Mucosa of rectum (tissue), 2 donors: ENCODE data around the gene OR1F1.

Experiments
- H3K27ac ChIP-seq, 2 donors: one replicate each; pipeline ENCODE4 v1.7.0; 2013; ENCODE audit warnings: inconsistent platforms in 2 of 2, low read depth in 2 of 2, low read length in 2 of 2
- H3K27me3 ChIP-seq, 2 donors: one replicate each; pipeline ENCODE4 v1.7.0; 2013; ENCODE audit warnings: low read length in 2 of 2; ENCODE audit not compliant: control insufficient read depth in 2 of 2, insufficient read depth in 2 of 2
- H3K36me3 ChIP-seq, 2 donors: one replicate each; pipeline ENCODE4 v1.7.0; 2013; ENCODE audit warnings: low read length in 2 of 2; ENCODE audit not compliant: control insufficient read depth in 2 of 2, insufficient read depth in 2 of 2
- H3K4me1 ChIP-seq, 2 donors: one replicate each; pipeline ENCODE4 v1.7.0; 2013; ENCODE audit warnings: low read length in 2 of 2, mild to moderate bottlenecking in 1 of 2; ENCODE audit not compliant: control insufficient read depth in 2 of 2, insufficient read depth in 2 of 2
- H3K4me3 ChIP-seq, 2 donors: one replicate each; pipeline ENCODE4 v1.7.0; 2013; ENCODE audit warnings: low read length in 2 of 2
- H3K9ac ChIP-seq, 2 donors: one replicate each; pipeline ENCODE4 v1.7.0; 2013; ENCODE audit warnings: low read length in 2 of 2, low read depth in 1 of 2, mild to moderate bottlenecking in 1 of 2
- H3K9me3 ChIP-seq, 2 donors: one replicate each; pipeline ENCODE4 v1.7.0; 2013; ENCODE audit warnings: low read length in 2 of 2; ENCODE audit not compliant: control insufficient read depth in 2 of 2
- donor health status: healthy.
- donor health status: Normal muscosa, but diverticular disease.

The OR1F1 gene

GRCh38 chr16:3248596-3248995 lies 60.6 kb downstream of the OR1F1 start:
- no peaks in the 10 kb centered on the region for H3K9me3 ChIP-seq

GRCh38 chr16:3249020-3249419 lies 61.0 kb downstream of the OR1F1 start:
- Histone ChIP-seq H3K9me3 (no peaks in the 10 kb centered on the region), H3K36me3 (no peaks in the 10 kb centered on the region), H3K27me3 (no peaks in the 10 kb centered on the region), H3K4me1 (no peaks in the 10 kb centered on the region), H3K4me3 (no peak overlapping the region), H3K27ac (no peak overlapping the region), H3K9ac (no peak overlapping the region)

More at GRCh38 chr16:3248596-3248995, 60.6 kb downstream of the OR1F1 start:
- Histone ChIP-seq H3K27me3 (no peaks in the 10 kb centered on the region), H3K9ac (no peak overlapping the region), H3K4me1 (no peaks in the 10 kb centered on the region), H3K4me3 (no peak overlapping the region), H3K36me3 (no peaks in the 10 kb centered on the region), H3K27ac (no peak overlapping the region)

DNA sequence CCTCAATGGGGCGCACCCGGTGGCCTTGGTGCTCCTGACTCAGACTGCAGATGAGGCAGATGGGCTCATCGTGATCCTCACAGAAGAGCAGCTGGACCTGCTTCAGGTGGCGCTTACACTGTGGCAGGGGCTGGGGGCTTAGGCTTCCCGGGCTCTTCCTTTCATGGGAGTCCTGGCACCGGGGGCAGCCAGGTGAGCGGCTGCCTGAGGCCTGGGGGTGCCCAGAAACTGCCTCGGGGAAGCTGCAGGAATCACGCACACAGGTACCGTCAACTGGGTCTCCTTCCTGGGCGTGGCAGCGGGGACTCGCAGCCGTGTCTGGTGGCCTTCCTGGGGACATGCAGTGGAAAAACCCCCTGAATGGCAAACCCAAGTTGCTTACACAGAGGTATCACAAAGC lies 61.4 kb downstream of the OR1F1 start:
- H3K36me3 ChIP-seq = no peaks in the 10 kb centered on the region
- no peaks in the 10 kb centered on the region for H3K4me1 ChIP-seq
- no peak overlapping the region for H3K4me3 ChIP-seq
- H3K9me3 ChIP-seq = no peaks in the 10 kb centered on the region
- H3K9ac ChIP-seq = no peak overlapping the region
- no peak overlapping the region for H3K27ac ChIP-seq
- no peaks in the 10 kb centered on the region for H3K27me3 ChIP-seq

DNA sequence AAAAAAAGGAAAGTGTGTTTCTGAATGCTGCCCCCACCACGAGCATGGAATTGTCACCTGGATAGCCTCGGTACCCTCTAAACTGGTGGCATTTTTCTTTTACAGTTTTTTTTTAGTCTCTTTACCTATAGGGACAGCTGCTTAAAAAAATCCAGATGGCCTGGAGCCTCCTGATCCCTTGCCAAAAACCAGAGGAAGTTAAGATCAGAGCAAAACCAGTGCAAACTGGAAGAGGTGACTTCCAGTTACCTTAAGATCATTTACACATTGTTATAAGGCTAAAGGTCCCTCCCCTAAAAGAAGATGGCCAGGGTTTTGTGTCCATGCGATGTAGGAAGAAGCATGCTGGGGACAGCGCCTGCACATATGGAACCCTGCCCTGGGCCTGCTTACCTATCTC lies 65.0 kb downstream of the OR1F1 start:
- H3K4me3 ChIP-seq = no peak overlapping the region
- peaks cover 0 to 3% of the 10 kb centered on the region in 2 donors for H3K27me3 ChIP-seq
- no peaks in the 10 kb centered on the region for H3K36me3 ChIP-seq
- H3K4me1 ChIP-seq = no peaks in the 10 kb centered on the region
- no peak overlapping the region for H3K9ac ChIP-seq
- H3K9me3 ChIP-seq = no peaks in the 10 kb centered on the region
- no peak overlapping the region for H3K27ac ChIP-seq

GRCh38 chr16:3254309-3254708 lies 66.3 kb downstream of the OR1F1 start:
- H3K4me3 ChIP-seq = no peak overlapping the region

More at GRCh38 chr16:3254309-3254708, 66.3 kb downstream of the OR1F1 start:
- no peak overlapping the region for H3K27ac ChIP-seq
- H3K27me3 ChIP-seq = peaks cover 0 to 3% of the 10 kb centered on the region in 2 donors
- H3K4me1 ChIP-seq = no peaks in the 10 kb centered on the region
- no peaks in the 10 kb centered on the region for H3K36me3 ChIP-seq
- H3K9ac ChIP-seq = no peak overlapping the region
- H3K9me3 ChIP-seq = no peaks in the 10 kb centered on the region
